22Rv1 (cell line): Measurements from ENCODE around the gene IFTAP.

ENCODE experiments used
- ZFX ChIP-seq: fragments of 450-650 bp; IDR thresholded peaks from 2 replicates; pipeline ENCODE4 v1.6.1; 2017; ENCODE audit warnings: antibody characterized with exemption, borderline replicate concordance
- TF ChIP-seq, protein P1 (sequence below): fragments of 450-650 bp; IDR thresholded peaks from 2 replicates; pipeline ENCODE4 v1.5.1; 2017; ENCODE audit warnings: mild to moderate bottlenecking

- TF ChIP-seq, protein P1, sequence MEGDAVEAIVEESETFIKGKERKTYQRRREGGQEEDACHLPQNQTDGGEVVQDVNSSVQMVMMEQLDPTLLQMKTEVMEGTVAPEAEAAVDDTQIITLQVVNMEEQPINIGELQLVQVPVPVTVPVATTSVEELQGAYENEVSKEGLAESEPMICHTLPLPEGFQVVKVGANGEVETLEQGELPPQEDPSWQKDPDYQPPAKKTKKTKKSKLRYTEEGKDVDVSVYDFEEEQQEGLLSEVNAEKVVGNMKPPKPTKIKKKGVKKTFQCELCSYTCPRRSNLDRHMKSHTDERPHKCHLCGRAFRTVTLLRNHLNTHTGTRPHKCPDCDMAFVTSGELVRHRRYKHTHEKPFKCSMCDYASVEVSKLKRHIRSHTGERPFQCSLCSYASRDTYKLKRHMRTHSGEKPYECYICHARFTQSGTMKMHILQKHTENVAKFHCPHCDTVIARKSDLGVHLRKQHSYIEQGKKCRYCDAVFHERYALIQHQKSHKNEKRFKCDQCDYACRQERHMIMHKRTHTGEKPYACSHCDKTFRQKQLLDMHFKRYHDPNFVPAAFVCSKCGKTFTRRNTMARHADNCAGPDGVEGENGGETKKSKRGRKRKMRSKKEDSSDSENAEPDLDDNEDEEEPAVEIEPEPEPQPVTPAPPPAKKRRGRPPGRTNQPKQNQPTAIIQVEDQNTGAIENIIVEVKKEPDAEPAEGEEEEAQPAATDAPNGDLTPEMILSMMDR: no peak
- TF ChIP-seq ZFX: no peak
These were observed 25.2 kb downstream of the IFTAP start for GRCh38 chr11:36619502-36619901.
